Tibial nerve (tissue), 3 donors: ENCODE results near the gene YTHDF1.

Source experiments
- EP300 ChIP-seq, 2 donors: sonication (generic); formaldehyde crosslinking; IDR thresholded peaks; one replicate each; pipeline ENCODE4 v1.6.1; 2017; ENCODE audit warnings: antibody characterized with exemption in 2 of 2, mild to moderate bottlenecking in 1 of 2
- POLR2A ChIP-seq, 2 donors: fragments of 450-650 bp; IDR thresholded peaks; one replicate each; pipeline ENCODE4 v1.6.1; 2017; ENCODE audit warnings: antibody characterized with exemption in 2 of 2, mild to moderate bottlenecking in 2 of 2, moderate library complexity in 2 of 2

GRCh38 chr20:63254606-63255384, 38.9 kb upstream of the YTHDF1 start:
- no peak for TF ChIP-seq EP300 (IDR thresholded peaks at IDR 0.05)
- TF ChIP-seq POLR2A (IDR thresholded peaks at IDR 0.05): no peak
